HepG2 (cell line): Measurements from ENCODE around the gene CES5A. TPM values are rescaled to one million over a fixed set of nuclear protein-coding genes. Genes with fewer than 3 reads are reported as not detected.

Source experiments
- ATAC-seq: fragments of 200-7000 bp; cut with Tn5 transposase; 3 replicates; pipeline ENCODE4 v1.9.1; 2020; ENCODE audit warnings: mild to moderate bottlenecking, moderate library complexity
- BruUV-seq: library from RNA; stranded (reverse); fragments of 400-500 nt; replicated peaks from 2 replicates; lab custom pipeline; 2021; lab: Mats Ljungman, UMichigan
- CTCF ChIA-PET: fragments of 300-600 bp; formaldehyde crosslinking; extraction: SDS; loops from one replicate; lab custom pipeline; 2021; ENCODE audit warnings: low total read pairs, inconsistent platforms, low intra/inter-chr PET ratio; lab: Yijun Ruan, JAX
- POLR2A ChIA-PET: fragments of 350-600 bp; sonication (Branson Sonifier 250); formaldehyde crosslinking; loops from one replicate; lab custom pipeline; 2020; ENCODE audit warnings: antibody characterized with exemption, inconsistent platforms; lab: Yijun Ruan, JAX
- DNase-seq: peaks from one replicate; pipeline ENCODE4 v3.0.0-alpha.2; 2015; ENCODE audit warnings: low spot score
- FAIRE-seq: peaks from 3 replicates; lab custom pipeline; 2011; peaks lifted over from hg19 to GRCh38; lab: Jason Lieb, UNC
- H2AFZ ChIP-seq: one replicate; pipeline ENCODE4 v1.6.1; 2011; ENCODE audit warnings: low read length, inconsistent platforms
- H3K27ac ChIP-seq: fragments of 300-600 bp; 3 replicates; pipeline ENCODE4 v1.8.0; 2011; ENCODE audit warnings: mixed run types, mild to moderate bottlenecking, mixed read lengths, low read length, inconsistent platforms; ENCODE audit not compliant: insufficient read depth; ENCODE audit errors: extremely low read length
- H3K27me3 ChIP-seq, 2 experiments: fragments of 200-600 bp in 1 of 2; 2 replicates in 1 of 2; 3 replicates in 1 of 2; pipeline versions ENCODE4 v1.6.0 to v1.8.0; 2011; ENCODE audit warnings: low read length in 2 of 2, mild to moderate bottlenecking in 2 of 2, moderate library complexity in 2 of 2, inconsistent platforms in 1 of 2; ENCODE audit not compliant: insufficient read depth in 2 of 2, control insufficient read depth in 1 of 2
- H3K36me3 ChIP-seq, 2 experiments: fragments of 200-600 bp in 1 of 2; replicated peaks in 1 of 2; 2 replicates in 1 of 2; 3 replicates in 1 of 2; pipeline versions ENCODE4 v1.5.1 to v1.8.0; 2011; ENCODE audit warnings: low read length in 2 of 2, inconsistent platforms in 1 of 2; ENCODE audit not compliant: insufficient read depth in 2 of 2, control insufficient read depth in 1 of 2
- H3K4me1 ChIP-seq: 2 replicates; pipeline ENCODE4 v1.5.1; 2012; ENCODE audit warnings: low read length, inconsistent platforms; ENCODE audit not compliant: insufficient read depth
- H3K4me2 ChIP-seq: 2 replicates; pipeline ENCODE4 v1.6.0; 2011; ENCODE audit warnings: low read depth, low read length, inconsistent platforms
- H3K4me3 ChIP-seq, 3 experiments: fragments of 200-600 bp in 1 of 3; sonication (generic), shearing (Covaris generic) in 1 of 3; replicated peaks in 1 of 3; 2 replicates each; pipeline ENCODE4 v1.5.1; 2011 to 2016; ENCODE audit warnings: low read length in 3 of 3, inconsistent platforms in 2 of 3, low read depth in 2 of 3, mild to moderate bottlenecking in 2 of 3, control low read depth in 1 of 3, mixed read lengths in 1 of 3; ENCODE audit not compliant: insufficient read depth in 1 of 3
- H3K79me2 ChIP-seq: one replicate; pipeline ENCODE4 v1.6.1; 2011; ENCODE audit warnings: low read length, inconsistent platforms; ENCODE audit not compliant: insufficient read depth
- H3K9ac ChIP-seq: 2 replicates; pipeline ENCODE4 v1.6.0; 2011; ENCODE audit warnings: mild to moderate bottlenecking, low read depth, low read length, inconsistent platforms; ENCODE audit not compliant: insufficient read depth
- H3K9me3 ChIP-seq: 2 replicates; pipeline ENCODE4 v1.5.1; 2012; ENCODE audit warnings: mild to moderate bottlenecking, low read length
- H4K20me1 ChIP-seq: 2 replicates; pipeline ENCODE4 v1.6.0; 2011; ENCODE audit warnings: inconsistent platforms, mild to moderate bottlenecking, low read length, moderate library complexity; ENCODE audit not compliant: insufficient read depth
- ARID3A ChIP-seq: IDR thresholded peaks from 2 replicates; pipeline ENCODE4 v1.6.1; 2012; ENCODE audit warnings: low read depth, low read length, improper control_type of control experiment
- ATF1 ChIP-seq: IDR thresholded peaks from 2 replicates; pipeline ENCODE4 v1.6.1; 2016; ENCODE audit warnings: mild to moderate bottlenecking, control low read depth
- HNRNPUL1 ChIP-seq: fragments of 200-400 bp; formaldehyde crosslinking; IDR thresholded peaks from 2 replicates; pipeline ENCODE4 v1.6.1; 2017; ENCODE audit warnings: low read depth, mild to moderate bottlenecking, low read length, moderate library complexity
- KLF12 ChIP-seq: sonication (generic); formaldehyde crosslinking; IDR thresholded peaks from 2 replicates; pipeline ENCODE4 v1.4.0; 2020; ENCODE audit warnings: missing genetic modification reagents, borderline replicate concordance
- LRRFIP1 ChIP-seq: sonication (generic); formaldehyde crosslinking; conservative IDR thresholded peaks from 2 replicates; pipeline ENCODE4 v1.4.0; 2020; ENCODE audit warnings: missing genetic modification reagents
- MAF1 ChIP-seq: sonication (generic); formaldehyde crosslinking; IDR thresholded peaks from 2 replicates; pipeline ENCODE4 v1.5.0; 2020; ENCODE audit warnings: missing genetic modification reagents, borderline replicate concordance
- NCOA2 ChIP-seq: sonication (generic); formaldehyde crosslinking; IDR thresholded peaks from 2 replicates; pipeline ENCODE4 v1.8.0; 2022; ENCODE audit warnings: inconsistent platforms
- SMAD9 ChIP-seq: sonication (generic); formaldehyde crosslinking; IDR thresholded peaks from 2 replicates; pipeline ENCODE4 v1.5.1; 2020; ENCODE audit warnings: mild to moderate bottlenecking, missing genetic modification reagents
- ZFP41 ChIP-seq: sonication (generic); formaldehyde crosslinking; IDR thresholded peaks from 2 replicates; pipeline ENCODE4 v1.4.0; 2020; ENCODE audit warnings: mild to moderate bottlenecking, missing genetic modification reagents, borderline replicate concordance
- ZNF30 ChIP-seq: sonication (generic); formaldehyde crosslinking; IDR thresholded peaks from 2 replicates; pipeline ENCODE4 v1.5.0; 2020; ENCODE audit warnings: mild to moderate bottlenecking, missing genetic modification reagents
- ZNF337 ChIP-seq: sonication (generic); formaldehyde crosslinking; IDR thresholded peaks from 2 replicates; pipeline ENCODE4 v1.5.1; 2020; ENCODE audit warnings: missing genetic modification reagents, low read depth, mild to moderate bottlenecking, borderline replicate concordance
- ZNF607 ChIP-seq: sonication (generic); formaldehyde crosslinking; IDR thresholded peaks from 2 replicates; pipeline ENCODE4 v1.5.1; 2020; ENCODE audit warnings: missing genetic modification reagents, mild to moderate bottlenecking, borderline replicate concordance
- ZNF792 ChIP-seq: IDR thresholded peaks from 2 replicates; pipeline ENCODE4 v1.6.1; 2016
- WGBS: methylation state at CpG from one replicate; pipeline ENCODE4 v1.1.6; 2017; ENCODE audit warnings: low lambda C conversion rate; 5-methylcytosine and 5-hydroxymethylcytosine counted together
- in situ Hi-C: cut with HindIII; loops from 2 replicates; pipeline ENCODE4 v1.10.0; 2017; ENCODE audit warnings: low pct_unique_long_range_greater_than_20kb; ENCODE audit not compliant: extremely low pct_ligation_motif_present
- intact Hi-C: fragments of 100-400 bp; cut with micrococcal nuclease; formaldehyde crosslinking; loops from one replicate; pipeline ENCODE4 v1.10.0; 2022; ENCODE audit not compliant: unreplicated experiment
- polyA plus RNA-seq, 8 experiments: library from polyadenylated mRNA; depleted of rRNA in 3 of 8; stranded (reverse) in 7 of 8; unstranded in 1 of 8; fragments of >200 nt; fragmentation: Illumina TruSeq in 4 of 8; extraction: Trizol in 4 of 8; gene quantifications; 2 replicates each; pipeline versions ENCODE4 v1.2.1 to v1.2.3, GENCODE V29; 2011 to 2016; ENCODE audit warnings: low read depth in 4 of 8, missing spikeins in 1 of 8, mixed read lengths in 1 of 8; ENCODE audit not compliant: insufficient read depth in 1 of 8
- total RNA-seq, 5 experiments: library from RNA; depleted of rRNA; stranded (reverse); fragments of >200 nt; fragmentation: Illumina TruSeq; extraction: Trizol; gene quantifications; 2 replicates each; pipeline ENCODE4 v1.2.3, GENCODE V29; 2016; ENCODE audit warnings: low read depth in 1 of 5
- TF ChIP-seq, protein P1 (sequence below): sonication (generic); formaldehyde crosslinking; IDR thresholded peaks from 2 replicates; pipeline ENCODE4 v1.5.1; 2020; ENCODE audit warnings: mild to moderate bottlenecking, missing genetic modification reagents, moderate library complexity
- TF ChIP-seq, protein P2 (sequence below): sonication (generic); formaldehyde crosslinking; IDR thresholded peaks from 2 replicates; pipeline ENCODE4 v1.4.0; 2020; ENCODE audit warnings: missing genetic modification reagents, low read depth, mild to moderate bottlenecking, borderline replicate concordance
- TF ChIP-seq, protein P3 (sequence below): sonication (generic); formaldehyde crosslinking; IDR thresholded peaks from 2 replicates; pipeline ENCODE4 v1.5.1; 2020; ENCODE audit warnings: missing genetic modification reagents, mild to moderate bottlenecking, borderline replicate concordance

CES5A gene
- total and polyA plus RNA-seq, 2 of the 13 experiments (the other 11 are each of a cell fraction or from before 2014, with no cell fraction given): not detected

DNA sequence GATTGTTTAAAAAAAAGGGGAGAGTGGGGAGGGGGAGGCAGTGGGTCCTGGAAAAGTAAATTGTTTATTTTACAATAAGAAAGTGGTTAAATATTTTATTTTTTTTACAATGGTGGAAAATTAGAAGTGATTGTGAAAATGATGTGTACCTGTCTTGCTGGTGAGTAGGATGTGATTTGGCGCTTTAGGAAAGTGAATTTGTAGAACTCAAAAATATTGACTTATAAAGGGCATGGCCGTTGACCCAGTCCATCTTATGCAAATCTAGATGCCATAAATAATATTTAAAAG is 32.1 kb downstream of the CES5A start:
- peaks cover 6% of the 10 kb centered on the region; the same call in 1 of the 2 replicates for H3K4me1 ChIP-seq
- BruUV-seq: no TSS peak
- no peaks in the 10 kb centered on the region for H4K20me1 ChIP-seq
- intact Hi-C loops (no loop called here), in situ Hi-C loops (loop anchor here (5.0 kb wide), 2 partner anchors 131 to 376 kb away; no protein-coding TSS in a partner anchor)
- ChIA-PET CTCF (interaction anchor here (0.8 to 4.7 kb wide), 4 partner anchors 128 to 378 kb away, joined by 3 to 83 read pairs (median 20); no protein-coding TSS in a partner anchor), POLR2A (no interaction called here)
- no peak overlapping the region for H3K9ac ChIP-seq
- no peak overlapping the region for H3K27ac ChIP-seq
- no peaks in the 10 kb centered on the region for H3K9me3 ChIP-seq
- H3K36me3 ChIP-seq: no peaks in the 10 kb centered on the region
- DNase-seq (no peak), FAIRE-seq (no peak), ATAC-seq (no peak)
- H3K79me2 ChIP-seq: no peaks in the 10 kb centered on the region
- H3K27me3 ChIP-seq: peaks cover 2 to 12% of the 10 kb centered on the region in 2 experiments; a peak in 4 of 5 replicates
- no peak overlapping the region for H3K4me2 ChIP-seq
- 40% methylated on average over 2 of the region's 2 CpGs for WGBS
- H3K4me3 ChIP-seq: no peak overlapping the region
- H2AFZ ChIP-seq: no peak overlapping the region
- TF ChIP-seq MAF1 (CRISPR knock-in tag) (no peak), ARID3A (no peak), ZNF607 (no peak), ATF1 (CRISPR knock-in tag) (no peak), NCOA2 (CRISPR knock-in tag) (no peak), ZFP41 (CRISPR knock-in tag) (no peak), ZNF792 (no peak), KLF12 (no peak), ZNF30 (no peak), HNRNPUL1 (no peak), ZNF337 (no peak), LRRFIP1 (CRISPR knock-in tag) (no peak), SMAD9 (CRISPR knock-in tag) (no peak)
- TF ChIP-seq, protein P1, sequence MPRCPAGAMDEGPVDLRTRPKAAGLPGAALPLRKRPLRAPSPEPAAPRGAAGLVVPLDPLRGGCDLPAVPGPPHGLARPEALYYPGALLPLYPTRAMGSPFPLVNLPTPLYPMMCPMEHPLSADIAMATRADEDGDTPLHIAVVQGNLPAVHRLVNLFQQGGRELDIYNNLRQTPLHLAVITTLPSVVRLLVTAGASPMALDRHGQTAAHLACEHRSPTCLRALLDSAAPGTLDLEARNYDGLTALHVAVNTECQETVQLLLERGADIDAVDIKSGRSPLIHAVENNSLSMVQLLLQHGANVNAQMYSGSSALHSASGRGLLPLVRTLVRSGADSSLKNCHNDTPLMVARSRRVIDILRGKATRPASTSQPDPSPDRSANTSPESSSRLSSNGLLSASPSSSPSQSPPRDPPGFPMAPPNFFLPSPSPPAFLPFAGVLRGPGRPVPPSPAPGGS: no peak
- TF ChIP-seq, protein P2, sequence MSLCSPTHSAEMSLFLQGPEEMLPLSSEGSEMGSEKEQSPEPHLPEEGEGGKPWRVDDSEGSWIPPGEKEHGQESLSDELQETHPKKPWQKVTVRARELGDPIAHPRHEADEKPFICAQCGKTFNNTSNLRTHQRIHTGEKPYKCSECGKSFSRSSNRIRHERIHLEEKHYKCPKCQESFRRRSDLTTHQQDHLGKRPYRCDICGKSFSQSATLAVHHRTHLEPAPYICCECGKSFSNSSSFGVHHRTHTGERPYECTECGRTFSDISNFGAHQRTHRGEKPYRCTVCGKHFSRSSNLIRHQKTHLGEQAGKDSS (CRISPR knock-in tag): no peak
- TF ChIP-seq, protein P3, sequence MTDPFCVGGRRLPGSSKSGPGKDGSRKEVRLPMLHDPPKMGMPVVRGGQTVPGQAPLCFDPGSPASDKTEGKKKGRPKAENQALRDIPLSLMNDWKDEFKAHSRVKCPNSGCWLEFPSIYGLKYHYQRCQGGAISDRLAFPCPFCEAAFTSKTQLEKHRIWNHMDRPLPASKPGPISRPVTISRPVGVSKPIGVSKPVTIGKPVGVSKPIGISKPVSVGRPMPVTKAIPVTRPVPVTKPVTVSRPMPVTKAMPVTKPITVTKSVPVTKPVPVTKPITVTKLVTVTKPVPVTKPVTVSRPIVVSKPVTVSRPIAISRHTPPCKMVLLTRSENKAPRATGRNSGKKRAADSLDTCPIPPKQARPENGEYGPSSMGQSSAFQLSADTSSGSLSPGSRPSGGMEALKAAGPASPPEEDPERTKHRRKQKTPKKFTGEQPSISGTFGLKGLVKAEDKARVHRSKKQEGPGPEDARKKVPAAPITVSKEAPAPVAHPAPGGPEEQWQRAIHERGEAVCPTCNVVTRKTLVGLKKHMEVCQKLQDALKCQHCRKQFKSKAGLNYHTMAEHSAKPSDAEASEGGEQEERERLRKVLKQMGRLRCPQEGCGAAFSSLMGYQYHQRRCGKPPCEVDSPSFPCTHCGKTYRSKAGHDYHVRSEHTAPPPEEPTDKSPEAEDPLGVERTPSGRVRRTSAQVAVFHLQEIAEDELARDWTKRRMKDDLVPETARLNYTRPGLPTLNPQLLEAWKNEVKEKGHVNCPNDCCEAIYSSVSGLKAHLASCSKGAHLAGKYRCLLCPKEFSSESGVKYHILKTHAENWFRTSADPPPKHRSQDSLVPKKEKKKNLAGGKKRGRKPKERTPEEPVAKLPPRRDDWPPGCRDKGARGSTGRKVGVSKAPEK: no peak
